IPS-NIHi7 (cell line): Measurements from ENCODE around the gene ELF1.
"Not testable (repeated sequence)": the region's sequence is repeated elsewhere in the genome, so short reads cannot be mapped to it uniquely, and the experiment has no call there.

Experiments used
- DNase-seq: peaks from one replicate; pipeline ENCODE4 v3.0.0; 2012; ENCODE audit warnings: mixed read lengths; ENCODE audit errors: extremely low spot score

ELF1 gene

GRCh38 chr13:40982772-40983171 lies 36.3 kb downstream of the ELF1 start:
- no peak for DNase-seq

GRCh38 chr13:40981949-40982348 lies 37.2 kb downstream of the ELF1 start:
- no peak for DNase-seq

- DNase-seq, result no peak
These were observed 37.8 kb downstream of the ELF1 start for GRCh38 chr13:40981361-40981760.

GRCh38 chr13:40980461-40980860 lies 38.7 kb downstream of the ELF1 start:
- no peak for DNase-seq

- no peak for DNase-seq
These were observed 39.9 kb downstream of the ELF1 start for GRCh38 chr13:40979232-40979631.

- not testable (repeated sequence) for DNase-seq
These were observed 41.0 kb downstream of the ELF1 start for GRCh38 chr13:40978109-40978508.

GRCh38 chr13:40975441-40975840 lies 43.7 kb downstream of the ELF1 start:
- no peak for DNase-seq

GRCh38 chr13:40974460-40975407 lies 44.4 kb downstream of the ELF1 start:
- DNase-seq, result peak; percentile 70

- no peak for DNase-seq
These were observed 45.7 kb downstream of the ELF1 start for GRCh38 chr13:40973409-40973808.

GRCh38 chr13:40971321-40971720 lies 47.8 kb downstream of the ELF1 start:
- DNase-seq, result no peak

GRCh38 chr13:40970803-40971202 lies 48.3 kb downstream of the ELF1 start:
- DNase-seq, result no peak

- no peak for DNase-seq
These were observed 49.8 kb downstream of the ELF1 start for GRCh38 chr13:40969169-40969901.

- no peak for DNase-seq
These were observed 50.6 kb downstream of the ELF1 start for GRCh38 chr13:40968416-40969000.

- DNase-seq, result no peak
These were observed 52.8 kb downstream of the ELF1 start for GRCh38 chr13:40966298-40966697.

GRCh38 chr13:40963927-40964326 lies 55.2 kb downstream of the ELF1 start:
- no peak for DNase-seq

- DNase-seq, result no peak
These were observed 57.3 kb downstream of the ELF1 start for GRCh38 chr13:40961826-40962225.

- DNase-seq, result no peak
These were observed 57.9 kb downstream of the ELF1 start for GRCh38 chr13:40961214-40961613.

- no peak for DNase-seq
These were observed 58.4 kb downstream of the ELF1 start for GRCh38 chr13:40960716-40961115.

- no peak for DNase-seq
These were observed 60.5 kb downstream of the ELF1 start for GRCh38 chr13:40958655-40959054.

- DNase-seq, result no peak
These were observed 72.6 kb downstream of the ELF1 start for GRCh38 chr13:40946485-40946884.

GRCh38 chr13:40943073-40943472 lies 76.0 kb downstream of the ELF1 start:
- no peak for DNase-seq

- no peak for DNase-seq
These were observed 77.5 kb downstream of the ELF1 start for GRCh38 chr13:40941581-40941980.

- DNase-seq, result no peak
These were observed 78.3 kb downstream of the ELF1 start for GRCh38 chr13:40940841-40941240.
